Keratinocyte (primary cell): ENCODE data around the gene DSTN.

Source experiments
- EZH2 ChIP-seq: IDR thresholded peaks from one replicate; pipeline ENCODE4 v1.6.1; 2012; ENCODE audit warnings: inconsistent platforms, mild to moderate bottlenecking, low read length, moderate library complexity
- TF ChIP-seq, protein P1 (sequence below), 3 experiments: IDR thresholded peaks in 1 of 3; conservative IDR thresholded peaks in 1 of 3; optimal IDR thresholded peaks in 1 of 3; 2 replicates in 2 of 3; 3 replicates in 1 of 3; pipeline versions ENCODE3 to v1.5.1; 2011; ENCODE audit warnings: low read length in 3 of 3, mild to moderate bottlenecking in 3 of 3, moderate library complexity in 2 of 3, control low read depth in 1 of 3, inconsistent platforms in 1 of 3; ENCODE audit not compliant: insufficient read depth in 2 of 3; ENCODE audit errors: extremely low read depth in 1 of 3

DNA sequence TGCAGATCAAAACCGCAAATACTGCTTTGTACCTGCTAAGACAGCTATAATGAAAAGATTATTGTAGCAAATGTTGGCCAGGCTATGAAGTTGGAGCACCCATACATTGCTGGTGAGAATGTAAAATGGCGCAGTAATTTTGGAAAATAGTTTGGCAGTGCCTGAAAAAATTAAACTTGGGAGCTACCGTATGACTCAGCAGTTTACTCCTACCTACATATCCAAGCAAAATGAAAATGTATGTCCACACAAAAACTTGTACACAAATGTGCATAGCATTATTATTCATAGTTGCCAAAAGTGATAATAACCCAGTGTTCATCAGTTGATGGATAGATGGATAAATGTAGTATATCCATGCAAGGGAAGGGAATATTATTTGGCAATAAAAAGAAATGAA, 13.3 kb downstream of the DSTN start:
- TF ChIP-seq, protein P1, sequence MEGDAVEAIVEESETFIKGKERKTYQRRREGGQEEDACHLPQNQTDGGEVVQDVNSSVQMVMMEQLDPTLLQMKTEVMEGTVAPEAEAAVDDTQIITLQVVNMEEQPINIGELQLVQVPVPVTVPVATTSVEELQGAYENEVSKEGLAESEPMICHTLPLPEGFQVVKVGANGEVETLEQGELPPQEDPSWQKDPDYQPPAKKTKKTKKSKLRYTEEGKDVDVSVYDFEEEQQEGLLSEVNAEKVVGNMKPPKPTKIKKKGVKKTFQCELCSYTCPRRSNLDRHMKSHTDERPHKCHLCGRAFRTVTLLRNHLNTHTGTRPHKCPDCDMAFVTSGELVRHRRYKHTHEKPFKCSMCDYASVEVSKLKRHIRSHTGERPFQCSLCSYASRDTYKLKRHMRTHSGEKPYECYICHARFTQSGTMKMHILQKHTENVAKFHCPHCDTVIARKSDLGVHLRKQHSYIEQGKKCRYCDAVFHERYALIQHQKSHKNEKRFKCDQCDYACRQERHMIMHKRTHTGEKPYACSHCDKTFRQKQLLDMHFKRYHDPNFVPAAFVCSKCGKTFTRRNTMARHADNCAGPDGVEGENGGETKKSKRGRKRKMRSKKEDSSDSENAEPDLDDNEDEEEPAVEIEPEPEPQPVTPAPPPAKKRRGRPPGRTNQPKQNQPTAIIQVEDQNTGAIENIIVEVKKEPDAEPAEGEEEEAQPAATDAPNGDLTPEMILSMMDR (optimal IDR thresholded peaks at IDR 0.05 in 1 of 3, IDR thresholded peaks at IDR 0.05 in 1 of 3, conservative IDR thresholded peaks at IDR 0.05 in 1 of 3; ENCODE audit: extremely low read depth in 1 of 3, insufficient read depth in 2 of 3, low read length in 3 of 3): no peak
- TF ChIP-seq EZH2: no peak
